ENCODE results near the gene TBC1D1. TPM values are rescaled to one million over a fixed set of nuclear protein-coding genes. Genes with fewer than 3 reads are reported as not detected.

The TBC1D1 gene
- total and polyA plus RNA-seq, 2 experiments from 2014 or later, result 53.9 to 151 TPM

GRCh38 chr4:37844204-37844603, 46.7 kb upstream of the TBC1D1 start:
- TF ChIP-seq CREB1 (CRISPR knock-in tag; IDR thresholded peaks at IDR 0.05; ENCODE audit: low read depth) (no peak), EZH2phosphoT487 (IDR thresholded peaks at IDR 0.05; ENCODE audit: unreplicated experiment) (no peak), NANOG (IDR thresholded peaks at IDR 0.05; ENCODE audit: borderline replicate concordance) (no peak), ZNF114 (CRISPR knock-in tag; IDR thresholded peaks at IDR 0.05) (no peak), REST (IDR thresholded peaks at IDR 0.05; ENCODE audit: unreplicated experiment) (no peak), EZH2 (IDR thresholded peaks at IDR 0.05; ENCODE audit: low read depth, unreplicated experiment) (no peak), JUNB (IDR thresholded peaks at IDR 0.05; ENCODE audit: unreplicated experiment) (no peak), POLR2AphosphoS5 (IDR thresholded peaks at IDR 0.05; ENCODE audit: low read depth) (no peak), STAT1 (IDR thresholded peaks at IDR 0.05; ENCODE audit: unreplicated experiment) (no peak), ZNF462 (CRISPR knock-in tag; IDR thresholded peaks at IDR 0.05) (no peak), ZNF331 (CRISPR knock-in tag; IDR thresholded peaks at IDR 0.05; ENCODE audit: low read depth) (no peak)
- TF ChIP-seq, protein P1, sequence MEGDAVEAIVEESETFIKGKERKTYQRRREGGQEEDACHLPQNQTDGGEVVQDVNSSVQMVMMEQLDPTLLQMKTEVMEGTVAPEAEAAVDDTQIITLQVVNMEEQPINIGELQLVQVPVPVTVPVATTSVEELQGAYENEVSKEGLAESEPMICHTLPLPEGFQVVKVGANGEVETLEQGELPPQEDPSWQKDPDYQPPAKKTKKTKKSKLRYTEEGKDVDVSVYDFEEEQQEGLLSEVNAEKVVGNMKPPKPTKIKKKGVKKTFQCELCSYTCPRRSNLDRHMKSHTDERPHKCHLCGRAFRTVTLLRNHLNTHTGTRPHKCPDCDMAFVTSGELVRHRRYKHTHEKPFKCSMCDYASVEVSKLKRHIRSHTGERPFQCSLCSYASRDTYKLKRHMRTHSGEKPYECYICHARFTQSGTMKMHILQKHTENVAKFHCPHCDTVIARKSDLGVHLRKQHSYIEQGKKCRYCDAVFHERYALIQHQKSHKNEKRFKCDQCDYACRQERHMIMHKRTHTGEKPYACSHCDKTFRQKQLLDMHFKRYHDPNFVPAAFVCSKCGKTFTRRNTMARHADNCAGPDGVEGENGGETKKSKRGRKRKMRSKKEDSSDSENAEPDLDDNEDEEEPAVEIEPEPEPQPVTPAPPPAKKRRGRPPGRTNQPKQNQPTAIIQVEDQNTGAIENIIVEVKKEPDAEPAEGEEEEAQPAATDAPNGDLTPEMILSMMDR (conservative IDR thresholded peaks at IDR 0.05; ENCODE audit: low read depth in 2 of 2), result no peak
- TF ChIP-seq, protein P2, sequence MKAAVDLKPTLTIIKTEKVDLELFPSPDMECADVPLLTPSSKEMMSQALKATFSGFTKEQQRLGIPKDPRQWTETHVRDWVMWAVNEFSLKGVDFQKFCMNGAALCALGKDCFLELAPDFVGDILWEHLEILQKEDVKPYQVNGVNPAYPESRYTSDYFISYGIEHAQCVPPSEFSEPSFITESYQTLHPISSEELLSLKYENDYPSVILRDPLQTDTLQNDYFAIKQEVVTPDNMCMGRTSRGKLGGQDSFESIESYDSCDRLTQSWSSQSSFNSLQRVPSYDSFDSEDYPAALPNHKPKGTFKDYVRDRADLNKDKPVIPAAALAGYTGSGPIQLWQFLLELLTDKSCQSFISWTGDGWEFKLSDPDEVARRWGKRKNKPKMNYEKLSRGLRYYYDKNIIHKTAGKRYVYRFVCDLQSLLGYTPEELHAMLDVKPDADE (IDR thresholded peaks at IDR 0.05), result no peak
- Histone ChIP-seq H3K27me3 (ENCODE audit: insufficient read depth) (no peaks in the 10 kb centered on the region), H4K20me1 (replicated peaks; ENCODE audit: insufficient read depth) (peaks cover 6% of the 10 kb centered on the region; the same call in 1 of the 2 replicates), H3K4me2 (no peak overlapping the region), H3F3A (replicated peaks; ENCODE audit: low read depth) (no peaks in the 10 kb centered on the region), H3K36me3 (ENCODE audit: insufficient read depth) (peaks cover 45% of the 10 kb centered on the region), H3K27ac (ENCODE audit: low read depth) (no peak overlapping the region), H3K4me3 (no peak overlapping the region), H3K9me2 (ENCODE audit: insufficient read depth) (no peaks in the 10 kb centered on the region), H3K4me1 (ENCODE audit: insufficient read depth) (no peaks in the 10 kb centered on the region), H3K79me2 (replicated peaks; ENCODE audit: insufficient read depth) (no peaks in the 10 kb centered on the region), H2AFZ (no peak overlapping the region)
- Mint-ChIP-seq H3K27ac (no peak overlapping the region), H3K36me3 (ENCODE audit: low read depth) (peaks cover 40% of the 10 kb centered on the region), H3K27me3 (ENCODE audit: insufficient read depth, low read depth, poor library complexity) (peaks cover 3% of the 10 kb centered on the region), H3K4me3 (no peak overlapping the region), H3K9me3 (no peaks in the 10 kb centered on the region), H3K4me1 (no peaks in the 10 kb centered on the region)
- ATAC-seq, result no peak
- DNase-seq (ENCODE audit: low spot score), result no peak

Data from GM23338 (cell line).